A549 (cell line): ENCODE results near the gene KLHL11. TPM values are rescaled to one million over a fixed set of nuclear protein-coding genes. Genes with fewer than 3 reads are reported as not detected.
A peak's percentile ranks its signal among the peaks of the same experiment; 100 is the strongest.

Experiments
- ATAC-seq, 2 experiments: fragments of 200-7000 bp in 1 of 2; fragments of >200 bp in 1 of 2; cut with Nextera tagmentation in 1 of 2; cut with Tn5 transposase in 1 of 2; 3 replicates each; pipeline versions ENCODE4 v1.8.0 to v1.9.1; 2018 to 2020; ENCODE audit warnings: mild to moderate bottlenecking in 1 of 2, moderate library complexity in 1 of 2
- CTCF ChIA-PET: fragments of 300-600 bp; sonication (Branson Sonifier 250); formaldehyde crosslinking; extraction: SDS; loops from one replicate; lab custom pipeline; 2021; ENCODE audit warnings: antibody characterized with exemption, inconsistent platforms; lab: Yijun Ruan, JAX
- POLR2A ChIA-PET: fragments of 350-600 bp; formaldehyde crosslinking; extraction: SDS; loops from one replicate; lab custom pipeline; 2021; ENCODE audit warnings: antibody characterized with exemption, inconsistent platforms; lab: Yijun Ruan, JAX
- DNase-seq, 2 experiments: peaks; one replicate each; pipeline versions ENCODE4 v3.0.0 to v3.0.0-alpha.2; 2011 to 2016; ENCODE audit warnings: low read depth in 1 of 2, low spot score in 1 of 2
- FAIRE-seq: peaks from 2 replicates; lab custom pipeline; 2011; peaks lifted over from hg19 to GRCh38; lab: Jason Lieb, UNC
- H3K27ac ChIP-seq, 2 experiments: fragments of >200 bp; sonication (Bioruptor Twin); formaldehyde crosslinking; 3 replicates each; pipeline ENCODE4 v1.5.1; 2016 to 2017
- H3K4me1 ChIP-seq: fragments of >200 bp; sonication (Bioruptor Twin); formaldehyde crosslinking; 3 replicates; pipeline ENCODE4 v1.6.1; 2016
- H3K4me2 ChIP-seq: fragments of >200 bp; sonication (Bioruptor Twin); formaldehyde crosslinking; 3 replicates; pipeline ENCODE4 v1.6.1; 2016
- H3K4me3 ChIP-seq: fragments of >200 bp; sonication (Bioruptor Twin); formaldehyde crosslinking; 3 replicates; pipeline ENCODE4 v1.5.1; 2016
- H3K9me3 ChIP-seq: fragments of >200 bp; sonication (Bioruptor Twin); formaldehyde crosslinking; 3 replicates; pipeline ENCODE4 v1.6.1; 2016
- ATOH8 ChIP-seq: fragments of 250-450 bp; sonication (Bioruptor Pico); IDR thresholded peaks from 2 replicates; pipeline ENCODE4 v1.5.0; 2020; ENCODE audit warnings: low read depth, mild to moderate bottlenecking, moderate library complexity
- BHLHE40 ChIP-seq: IDR thresholded peaks from 2 replicates; pipeline ENCODE4 v1.6.1; 2012; ENCODE audit warnings: low read depth, low read length, inconsistent platforms
- CBX2 ChIP-seq: fragments of 200-600 bp; sonication (generic); IDR thresholded peaks from 2 replicates; pipeline ENCODE4 v1.6.1; 2016; ENCODE audit warnings: low read depth, mild to moderate bottlenecking, borderline replicate concordance
- CBX8 ChIP-seq: fragments of 200-600 bp; sonication (generic); IDR thresholded peaks from 2 replicates; pipeline ENCODE4 v1.6.1; 2016
- CEBPB ChIP-seq, 2 experiments: fragments of >200 bp in 1 of 2; sonication (Bioruptor Twin) in 1 of 2; formaldehyde crosslinking in 1 of 2; IDR thresholded peaks; 2 replicates each; pipeline ENCODE4 v1.6.1; 2012 to 2016
- CHD2 ChIP-seq: fragments of 150-350 bp; IDR thresholded peaks from 2 replicates; pipeline ENCODE4 v1.6.1; 2014; ENCODE audit warnings: low read length; ENCODE audit not compliant: partially characterized antibody
- CHD4 ChIP-seq: fragments of 200-600 bp; sonication (generic); IDR thresholded peaks from 2 replicates; pipeline ENCODE4 v1.6.1; 2016; ENCODE audit warnings: antibody characterized with exemption, mild to moderate bottlenecking, borderline replicate concordance
- ESRRA ChIP-seq: fragments of 150-350 bp; IDR thresholded peaks from 2 replicates; pipeline ENCODE4 v1.6.1; 2014; ENCODE audit warnings: mild to moderate bottlenecking, low read length, borderline replicate concordance
- FOXS1 ChIP-seq: fragments of 250-450 bp; sonication (Bioruptor Pico); IDR thresholded peaks from 2 replicates; pipeline ENCODE4 v1.5.0; 2020; ENCODE audit warnings: mild to moderate bottlenecking, moderate library complexity
- GATA3 ChIP-seq: IDR thresholded peaks from 2 replicates; pipeline ENCODE4 v1.6.1; 2012; ENCODE audit warnings: borderline replicate concordance
- HDAC2 ChIP-seq: fragments of 200-600 bp; sonication (generic); IDR thresholded peaks from 2 replicates; pipeline ENCODE4 v1.6.1; 2016
- HES2 ChIP-seq: fragments of >200 bp; sonication (Bioruptor Twin); formaldehyde crosslinking; IDR thresholded peaks from 2 replicates; pipeline ENCODE4 v1.6.1; 2016
- HMGXB4 ChIP-seq: fragments of 250-450 bp; sonication (Bioruptor Pico); IDR thresholded peaks from 2 replicates; pipeline ENCODE4 v1.5.0; 2021; ENCODE audit warnings: mild to moderate bottlenecking, moderate library complexity, borderline replicate concordance
- HOXA7 ChIP-seq: fragments of 250-450 bp; sonication (Bioruptor Pico); IDR thresholded peaks from 2 replicates; pipeline ENCODE4 v1.5.0; 2020; ENCODE audit warnings: mild to moderate bottlenecking, moderate library complexity
- HOXB13 ChIP-seq: fragments of 250-450 bp; sonication (Bioruptor Pico); IDR thresholded peaks from 2 replicates; pipeline ENCODE4 v1.5.0; 2020; ENCODE audit warnings: low read depth, mild to moderate bottlenecking, moderate library complexity
- HOXB5 ChIP-seq: fragments of 250-450 bp; sonication (Bioruptor Pico); IDR thresholded peaks from 2 replicates; pipeline ENCODE4 v1.5.0; 2020; ENCODE audit warnings: mild to moderate bottlenecking, moderate library complexity
- JUNB ChIP-seq: fragments of >200 bp; sonication (Bioruptor Twin); formaldehyde crosslinking; IDR thresholded peaks from 2 replicates; pipeline ENCODE4 v1.6.1; 2016
- KDM1A ChIP-seq: fragments of 200-600 bp; sonication (generic); IDR thresholded peaks from 2 replicates; pipeline ENCODE4 v1.6.1; 2016; ENCODE audit warnings: low read depth, mild to moderate bottlenecking
- KDM5A ChIP-seq: fragments of 200-600 bp; sonication (generic); IDR thresholded peaks from 2 replicates; pipeline ENCODE4 v1.6.1; 2016; ENCODE audit warnings: antibody characterized with exemption, mild to moderate bottlenecking
- NFE2L2 ChIP-seq: fragments of 150-350 bp; conservative IDR thresholded peaks from 2 replicates; pipeline ENCODE4 v1.6.1; 2014; ENCODE audit warnings: low read length
- NPAS2 ChIP-seq: fragments of 250-450 bp; sonication (Bioruptor Pico); IDR thresholded peaks from 2 replicates; pipeline ENCODE4 v1.8.0; 2022; ENCODE audit warnings: mild to moderate bottlenecking, moderate library complexity, borderline replicate concordance
- NR3C1 ChIP-seq: fragments of >200 bp; sonication (Bioruptor Twin); formaldehyde crosslinking; IDR thresholded peaks from 3 replicates; pipeline ENCODE4 v1.6.1; 2017
- POLR2A ChIP-seq: IDR thresholded peaks from 2 replicates; pipeline ENCODE4 v1.6.1; 2012; ENCODE audit warnings: mild to moderate bottlenecking, low read length
- RARB ChIP-seq: fragments of 250-450 bp; sonication (Bioruptor Pico); IDR thresholded peaks from 2 replicates; pipeline ENCODE4 v1.8.0; 2021; ENCODE audit warnings: mild to moderate bottlenecking, moderate library complexity
- RCOR1 ChIP-seq: fragments of 150-350 bp; IDR thresholded peaks from 2 replicates; pipeline ENCODE4 v1.6.1; 2014; ENCODE audit warnings: antibody characterized with exemption, low read length, low read depth
- RFX5 ChIP-seq: fragments of 450-650 bp; IDR thresholded peaks from 2 replicates; pipeline ENCODE4 v1.7.1; 2014; ENCODE audit warnings: antibody characterized with exemption, mild to moderate bottlenecking, moderate library complexity
- SMC3 ChIP-seq: fragments of >200 bp; sonication (Bioruptor Twin); formaldehyde crosslinking; IDR thresholded peaks from 3 replicates; pipeline ENCODE4 v1.6.1; 2018; ENCODE audit warnings: inconsistent platforms
- TP53 ChIP-seq: fragments of 250-450 bp; sonication (Bioruptor Pico); IDR thresholded peaks from 2 replicates; pipeline ENCODE4 v1.5.0; 2021; ENCODE audit warnings: mild to moderate bottlenecking, moderate library complexity
- ZC3H11A ChIP-seq: fragments of 450-650 bp; IDR thresholded peaks from 2 replicates; pipeline ENCODE4 v1.6.1; 2014; ENCODE audit warnings: antibody characterized with exemption, mild to moderate bottlenecking
- ZNF302 ChIP-seq: fragments of 250-450 bp; sonication (Bioruptor Pico); IDR thresholded peaks from 2 replicates; pipeline ENCODE4 v1.9.0; 2021; ENCODE audit warnings: inconsistent platforms, mild to moderate bottlenecking, moderate library complexity
- WGBS: methylation state at CpG from one replicate; pipeline ENCODE4 v1.1.6; 2017; ENCODE audit errors: missing lambda C conversion rate; 5-methylcytosine and 5-hydroxymethylcytosine counted together
- polyA plus RNA-seq, 4 experiments: library from polyadenylated mRNA; depleted of rRNA in 3 of 4; stranded (reverse); fragments of >200 nt; fragmentation: RNase III in 1 of 4; extraction: RNeasy Plus Mini Kit Qiagen cat#74134 plus additional on column Dnase treatment in 1 of 4; gene quantifications; 2 replicates in 3 of 4; 3 replicates in 1 of 4; pipeline ENCODE4 v1.2.3, GENCODE V29; 2011 to 2017
- TF ChIP-seq, protein P1 (sequence below): fragments of 200-600 bp; sonication (generic); IDR thresholded peaks from 2 replicates; pipeline ENCODE4 v1.6.1; 2016; ENCODE audit warnings: antibody characterized with exemption, mild to moderate bottlenecking, moderate library complexity
- TF ChIP-seq, protein P2 (sequence below): fragments of 150-350 bp; IDR thresholded peaks from 2 replicates; pipeline ENCODE4 v1.6.1; 2014; ENCODE audit warnings: low read depth, mild to moderate bottlenecking, low read length
- TF ChIP-seq, protein P3 (sequence below): IDR thresholded peaks from 2 replicates; pipeline ENCODE4 v1.6.1; 2012; ENCODE audit warnings: low read depth, borderline replicate concordance

Gene KLHL11
- polyA plus RNA-seq, 2 of the 4 experiments (the other 2 are of a cell fraction) = 3.8 to 12.7 TPM

GRCh38 chr17:41811549-41812380, 53.5 kb downstream of the KLHL11 start, which contains the start of gene P3H4:
Gene P3H4, minus strand, starts transcription at chr17:41811949. Its CDS starts 34 bp downstream, at chr17:41811915.
- Histone ChIP-seq H3K4me2 (peak within 1 kb of the TSS; percentile 97), H3K9me3 (no peaks in the 10 kb centered on the region), H3K4me1 (peaks cover 30% of the 10 kb centered on the region), H3K4me3 (peak within 1 kb of the TSS; percentile 79), H3K27ac (peak within 1 kb of the TSS; percentile 96 to 97)
- FAIRE-seq (no peak), ATAC-seq (peak; percentile 83 to 86), DNase-seq (peak; percentile 86 to 87)
- WGBS = under 1% methylated on average over 46 of the region's 96 CpGs
- POLR2A ChIA-PET = interaction anchor here (0.5 to 2.8 kb wide), 15 partner anchors 11 to 154 kb away, joined by 3 to 17 read pairs (median 7); partner anchors contain the start of genes EIF1, HAP1, JUP and KLHL11
- CTCF ChIA-PET = interaction anchor here (0.6 to 52.0 kb wide), 42 partner anchors 8 to 1447 kb away, joined by 3 to 3262 read pairs (median 4); partner anchors contain the start of genes ACLY, GAST, HAP1 and JUP
- TF ChIP-seq ZNF302 (CRISPR knock-in tag) = no peak
- TF ChIP-seq, protein P1, sequence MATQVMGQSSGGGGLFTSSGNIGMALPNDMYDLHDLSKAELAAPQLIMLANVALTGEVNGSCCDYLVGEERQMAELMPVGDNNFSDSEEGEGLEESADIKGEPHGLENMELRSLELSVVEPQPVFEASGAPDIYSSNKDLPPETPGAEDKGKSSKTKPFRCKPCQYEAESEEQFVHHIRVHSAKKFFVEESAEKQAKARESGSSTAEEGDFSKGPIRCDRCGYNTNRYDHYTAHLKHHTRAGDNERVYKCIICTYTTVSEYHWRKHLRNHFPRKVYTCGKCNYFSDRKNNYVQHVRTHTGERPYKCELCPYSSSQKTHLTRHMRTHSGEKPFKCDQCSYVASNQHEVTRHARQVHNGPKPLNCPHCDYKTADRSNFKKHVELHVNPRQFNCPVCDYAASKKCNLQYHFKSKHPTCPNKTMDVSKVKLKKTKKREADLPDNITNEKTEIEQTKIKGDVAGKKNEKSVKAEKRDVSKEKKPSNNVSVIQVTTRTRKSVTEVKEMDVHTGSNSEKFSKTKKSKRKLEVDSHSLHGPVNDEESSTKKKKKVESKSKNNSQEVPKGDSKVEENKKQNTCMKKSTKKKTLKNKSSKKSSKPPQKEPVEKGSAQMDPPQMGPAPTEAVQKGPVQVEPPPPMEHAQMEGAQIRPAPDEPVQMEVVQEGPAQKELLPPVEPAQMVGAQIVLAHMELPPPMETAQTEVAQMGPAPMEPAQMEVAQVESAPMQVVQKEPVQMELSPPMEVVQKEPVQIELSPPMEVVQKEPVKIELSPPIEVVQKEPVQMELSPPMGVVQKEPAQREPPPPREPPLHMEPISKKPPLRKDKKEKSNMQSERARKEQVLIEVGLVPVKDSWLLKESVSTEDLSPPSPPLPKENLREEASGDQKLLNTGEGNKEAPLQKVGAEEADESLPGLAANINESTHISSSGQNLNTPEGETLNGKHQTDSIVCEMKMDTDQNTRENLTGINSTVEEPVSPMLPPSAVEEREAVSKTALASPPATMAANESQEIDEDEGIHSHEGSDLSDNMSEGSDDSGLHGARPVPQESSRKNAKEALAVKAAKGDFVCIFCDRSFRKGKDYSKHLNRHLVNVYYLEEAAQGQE = no peak
- no peak for TF ChIP-seq CHD4
- no peak for TF ChIP-seq NR3C1
- TF ChIP-seq HDAC2 = no peak
- no peak for TF ChIP-seq RARB (CRISPR knock-in tag)
- peak; percentile 47; the same call in 1 of the 2 replicates for TF ChIP-seq POLR2A
- no peak for TF ChIP-seq ZC3H11A
- TF ChIP-seq ATOH8 = no peak
- TF ChIP-seq FOXS1 (CRISPR knock-in tag) = no peak
- TF ChIP-seq CBX8 = no peak
- peak; percentile 83 for TF ChIP-seq SMC3
- no peak; the same call in 1 of the 2 replicates for TF ChIP-seq RFX5
- TF ChIP-seq, protein P2, sequence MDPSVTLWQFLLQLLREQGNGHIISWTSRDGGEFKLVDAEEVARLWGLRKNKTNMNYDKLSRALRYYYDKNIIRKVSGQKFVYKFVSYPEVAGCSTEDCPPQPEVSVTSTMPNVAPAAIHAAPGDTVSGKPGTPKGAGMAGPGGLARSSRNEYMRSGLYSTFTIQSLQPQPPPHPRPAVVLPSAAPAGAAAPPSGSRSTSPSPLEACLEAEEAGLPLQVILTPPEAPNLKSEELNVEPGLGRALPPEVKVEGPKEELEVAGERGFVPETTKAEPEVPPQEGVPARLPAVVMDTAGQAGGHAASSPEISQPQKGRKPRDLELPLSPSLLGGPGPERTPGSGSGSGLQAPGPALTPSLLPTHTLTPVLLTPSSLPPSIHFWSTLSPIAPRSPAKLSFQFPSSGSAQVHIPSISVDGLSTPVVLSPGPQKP = no peak
- no peak for TF ChIP-seq CBX2
- TF ChIP-seq, protein P3, sequence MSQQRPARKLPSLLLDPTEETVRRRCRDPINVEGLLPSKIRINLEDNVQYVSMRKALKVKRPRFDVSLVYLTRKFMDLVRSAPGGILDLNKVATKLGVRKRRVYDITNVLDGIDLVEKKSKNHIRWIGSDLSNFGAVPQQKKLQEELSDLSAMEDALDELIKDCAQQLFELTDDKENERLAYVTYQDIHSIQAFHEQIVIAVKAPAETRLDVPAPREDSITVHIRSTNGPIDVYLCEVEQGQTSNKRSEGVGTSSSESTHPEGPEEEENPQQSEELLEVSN = peak; percentile 84
- TF ChIP-seq JUNB = no peak
- no peak for TF ChIP-seq GATA3
- no peak for TF ChIP-seq NFE2L2
- no peak for TF ChIP-seq HOXA7 (CRISPR knock-in tag)
- no peak for TF ChIP-seq KDM1A
- TF ChIP-seq RCOR1 = no peak
- TF ChIP-seq HES2 = no peak
- peak; percentile 31; the same call in 1 of the 2 replicates for TF ChIP-seq HMGXB4 (CRISPR knock-in tag)
- no peak; the same call in 1 of the 2 replicates for TF ChIP-seq TP53 (CRISPR knock-in tag)
- no peak for TF ChIP-seq HOXB13 (CRISPR knock-in tag)
- TF ChIP-seq CEBPB (IDR thresholded peaks at IDR 0.05) = no peak
- peak; percentile 89 for TF ChIP-seq KDM5A
- TF ChIP-seq CHD2 = no peak
- TF ChIP-seq ESRRA = no peak
- TF ChIP-seq BHLHE40 = no peak
- no peak for TF ChIP-seq NPAS2 (CRISPR knock-in tag)
- peak; percentile 19; the same call in 1 of the 2 replicates for TF ChIP-seq HOXB5 (CRISPR knock-in tag)
